Keratinocyte (primary cell): ENCODE data around the gene SERPINB10.

Source experiments
- CTCF ChIP-seq, 3 experiments: IDR thresholded peaks in 1 of 3; conservative IDR thresholded peaks in 1 of 3; optimal IDR thresholded peaks in 1 of 3; 2 replicates in 2 of 3; 3 replicates in 1 of 3; pipeline versions ENCODE3 to v1.5.1; 2011; ENCODE audit warnings: low read length in 3 of 3, mild to moderate bottlenecking in 3 of 3, moderate library complexity in 2 of 3, control low read depth in 1 of 3, inconsistent platforms in 1 of 3; ENCODE audit not compliant: insufficient read depth in 2 of 3; ENCODE audit errors: extremely low read depth in 1 of 3
- EZH2 ChIP-seq: IDR thresholded peaks from one replicate; pipeline ENCODE4 v1.6.1; 2012; ENCODE audit warnings: inconsistent platforms, mild to moderate bottlenecking, low read length, moderate library complexity

- TF ChIP-seq CTCF (optimal IDR thresholded peaks at IDR 0.05 in 1 of 3, IDR thresholded peaks at IDR 0.05 in 1 of 3, conservative IDR thresholded peaks at IDR 0.05 in 1 of 3; ENCODE audit: extremely low read depth in 1 of 3, insufficient read depth in 2 of 3, low read length in 3 of 3) (no peak), EZH2 (no peak)
Observed at GRCh38 chr18:63894106-63894772, 13.5 kb upstream of the SERPINB10 start.
